Chondrocyte (in vitro differentiated cells): ENCODE measurements around the gene PTPRCAP. TPM values are rescaled to one million over a fixed set of nuclear protein-coding genes. Genes with fewer than 3 reads are reported as not detected.

Experiments
- DNase-seq: peaks from one replicate; pipeline ENCODE4 v3.0.0; 2021; ENCODE audit warnings: mixed read lengths, low spot score
- H3K27ac Mint-ChIP-seq: one replicate; pipeline ENCODE4 v1.8.0; 2021; ENCODE audit warnings: mild to moderate bottlenecking, moderate library complexity, mixed read lengths; ENCODE audit not compliant: unreplicated experiment
- H3K27me3 Mint-ChIP-seq: 2 replicates; pipeline ENCODE4 v1.8.0; 2021; ENCODE audit warnings: low read depth, mixed read lengths
- H3K36me3 Mint-ChIP-seq: 2 replicates; pipeline ENCODE4 v1.8.0; 2021; ENCODE audit warnings: low read depth, mixed read lengths
- H3K4me1 Mint-ChIP-seq: 2 replicates; pipeline ENCODE4 v1.8.0; 2021; ENCODE audit warnings: low read depth, mild to moderate bottlenecking, mixed read lengths
- H3K4me3 Mint-ChIP-seq: one replicate; pipeline ENCODE4 v1.8.0; 2021; ENCODE audit warnings: mild to moderate bottlenecking, moderate library complexity, mixed read lengths; ENCODE audit not compliant: unreplicated experiment
- H3K9me3 Mint-ChIP-seq: 2 replicates; pipeline ENCODE4 v1.8.0; 2021; ENCODE audit warnings: low read depth, mixed read lengths
- total RNA-seq: library from RNA; stranded (reverse); gene quantifications from 3 replicates; pipeline ENCODE4 v1.2.1, GENCODE V29; 2021
- TF ChIP-seq, protein P1 (sequence below): fragments of 200-600 bp; sonication (generic); IDR thresholded peaks from 2 replicates; pipeline ENCODE4 v1.5.0; 2021; ENCODE audit warnings: antibody characterized with exemption, mild to moderate bottlenecking, moderate library complexity

The PTPRCAP gene
- total RNA-seq, 1 donor from 2014 or later: 0.47 TPM

DNA sequence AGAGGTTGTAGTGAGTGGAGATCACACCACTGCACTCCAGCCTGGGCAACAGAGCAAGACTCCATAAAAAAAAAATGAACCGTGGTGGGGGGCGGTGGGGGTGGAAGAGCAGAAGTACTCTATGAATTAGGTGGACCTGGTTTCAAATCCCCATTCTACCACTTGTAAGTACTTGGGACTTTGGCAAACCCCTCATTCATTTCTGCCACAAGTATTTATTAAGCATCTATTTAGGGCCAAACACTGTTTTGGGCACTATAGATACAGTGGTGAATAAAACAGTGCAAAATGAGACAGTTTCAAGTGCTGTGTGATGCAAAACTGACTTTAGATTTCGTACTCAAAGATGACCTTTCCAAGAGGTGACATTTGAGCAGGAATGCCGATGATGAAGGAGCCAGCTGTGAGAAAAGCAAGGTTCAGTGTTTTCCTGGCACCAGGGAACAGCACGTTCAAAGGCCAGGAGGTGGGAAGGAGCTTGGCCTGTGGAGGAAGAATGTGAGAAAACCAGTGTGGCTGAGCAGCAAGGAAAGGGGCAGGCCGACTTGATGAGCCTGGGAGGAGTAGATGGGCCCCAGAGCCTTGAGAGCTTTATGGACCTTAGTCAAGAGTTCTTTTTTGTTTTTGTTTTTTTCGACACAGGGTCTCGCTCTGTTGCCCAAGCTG lies 33.0 kb upstream of the PTPRCAP start:
- Mint-ChIP-seq H3K4me3 (no peak overlapping the region), H3K27me3 (no peaks in the 10 kb centered on the region), H3K27ac (no peak overlapping the region), H3K36me3 (no peaks in the 10 kb centered on the region), H3K9me3 (no peaks in the 10 kb centered on the region), H3K4me1 (peaks cover 22% of the 10 kb centered on the region)
- TF ChIP-seq, protein P1, sequence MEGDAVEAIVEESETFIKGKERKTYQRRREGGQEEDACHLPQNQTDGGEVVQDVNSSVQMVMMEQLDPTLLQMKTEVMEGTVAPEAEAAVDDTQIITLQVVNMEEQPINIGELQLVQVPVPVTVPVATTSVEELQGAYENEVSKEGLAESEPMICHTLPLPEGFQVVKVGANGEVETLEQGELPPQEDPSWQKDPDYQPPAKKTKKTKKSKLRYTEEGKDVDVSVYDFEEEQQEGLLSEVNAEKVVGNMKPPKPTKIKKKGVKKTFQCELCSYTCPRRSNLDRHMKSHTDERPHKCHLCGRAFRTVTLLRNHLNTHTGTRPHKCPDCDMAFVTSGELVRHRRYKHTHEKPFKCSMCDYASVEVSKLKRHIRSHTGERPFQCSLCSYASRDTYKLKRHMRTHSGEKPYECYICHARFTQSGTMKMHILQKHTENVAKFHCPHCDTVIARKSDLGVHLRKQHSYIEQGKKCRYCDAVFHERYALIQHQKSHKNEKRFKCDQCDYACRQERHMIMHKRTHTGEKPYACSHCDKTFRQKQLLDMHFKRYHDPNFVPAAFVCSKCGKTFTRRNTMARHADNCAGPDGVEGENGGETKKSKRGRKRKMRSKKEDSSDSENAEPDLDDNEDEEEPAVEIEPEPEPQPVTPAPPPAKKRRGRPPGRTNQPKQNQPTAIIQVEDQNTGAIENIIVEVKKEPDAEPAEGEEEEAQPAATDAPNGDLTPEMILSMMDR: no peak
- DNase-seq: no peak

DNA sequence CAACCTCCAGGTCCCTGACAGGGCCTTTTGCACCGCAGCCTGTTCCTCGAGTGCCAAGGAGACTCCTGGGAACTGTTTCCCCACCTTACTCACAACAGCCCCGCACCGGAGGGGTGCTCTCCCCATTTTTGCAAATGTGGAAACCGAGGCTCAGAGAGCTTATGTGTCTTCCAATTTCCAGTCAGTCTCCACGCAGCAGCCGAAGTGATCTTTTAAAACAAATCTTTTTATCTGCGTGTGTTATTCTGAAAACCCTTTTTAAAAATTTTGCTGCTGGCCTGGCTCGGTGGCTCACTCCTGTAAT lies 32.0 kb upstream of the PTPRCAP start:
- TF ChIP-seq, protein P1: peak; percentile 43
- H3K9me3 Mint-ChIP-seq: no peaks in the 10 kb centered on the region
- DNase-seq: no peak
- H3K27me3 Mint-ChIP-seq: no peaks in the 10 kb centered on the region
- no peaks in the 10 kb centered on the region for H3K36me3 Mint-ChIP-seq
- peak overlapping the region; percentile 68 for H3K27ac Mint-ChIP-seq
- H3K4me1 Mint-ChIP-seq: peaks cover 26% of the 10 kb centered on the region
- H3K4me3 Mint-ChIP-seq: peak overlapping the region; percentile 72

DNA sequence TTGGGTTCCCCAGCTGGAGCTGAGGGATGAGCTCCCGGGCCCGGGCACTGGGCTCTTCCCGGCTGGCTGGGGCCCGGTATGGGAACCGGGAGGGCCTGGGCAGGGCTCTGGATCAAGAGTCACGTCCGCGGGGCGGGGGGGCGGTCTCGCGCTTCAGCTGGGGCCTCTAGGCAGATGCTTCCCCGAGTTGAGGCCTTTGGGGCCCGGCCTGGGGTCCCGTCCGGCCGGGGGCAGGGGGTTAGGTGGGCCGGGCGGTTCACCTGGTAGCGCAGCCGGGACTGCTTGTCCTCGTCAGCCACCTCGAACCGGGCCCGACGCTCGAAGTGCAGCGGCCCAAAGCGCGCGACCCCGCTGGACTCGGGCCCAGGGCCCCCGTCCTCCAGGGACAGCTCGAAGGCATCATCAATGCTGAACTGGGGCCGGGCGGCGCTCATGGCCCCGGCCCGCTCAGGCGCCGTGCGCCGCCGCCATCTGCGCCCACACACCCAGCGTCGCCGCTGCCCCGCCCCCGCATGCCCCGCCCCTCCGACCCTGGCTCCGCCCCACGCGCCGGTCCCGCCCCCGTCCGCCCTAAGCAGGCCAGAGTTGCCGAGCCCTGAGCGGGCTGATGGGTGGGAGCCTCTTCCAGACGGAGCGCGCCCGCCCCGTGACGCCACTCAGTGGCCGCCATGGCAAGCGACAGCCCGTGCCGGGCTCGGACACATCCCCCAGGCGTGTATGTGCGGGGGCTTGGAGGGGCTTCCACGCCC lies 31.5 kb upstream of the PTPRCAP start, which contains the start of gene TMEM134:
Gene TMEM134, minus strand, starts transcription at position 493 of the 749 bp plus-strand sequence. Its CDS starts 59 bp downstream, at position 434.
- peak within 1 kb of the TSS; percentile 84 for H3K4me3 Mint-ChIP-seq
- peaks cover 31% of the 10 kb centered on the region for H3K4me1 Mint-ChIP-seq
- H3K36me3 Mint-ChIP-seq: no peaks in the 10 kb centered on the region
- DNase-seq: peak; percentile 98
- no peaks in the 10 kb centered on the region for H3K27me3 Mint-ChIP-seq
- no peaks in the 10 kb centered on the region for H3K9me3 Mint-ChIP-seq
- TF ChIP-seq, protein P1: peak; percentile 69
- H3K27ac Mint-ChIP-seq: peak within 1 kb of the TSS; percentile 77

DNA sequence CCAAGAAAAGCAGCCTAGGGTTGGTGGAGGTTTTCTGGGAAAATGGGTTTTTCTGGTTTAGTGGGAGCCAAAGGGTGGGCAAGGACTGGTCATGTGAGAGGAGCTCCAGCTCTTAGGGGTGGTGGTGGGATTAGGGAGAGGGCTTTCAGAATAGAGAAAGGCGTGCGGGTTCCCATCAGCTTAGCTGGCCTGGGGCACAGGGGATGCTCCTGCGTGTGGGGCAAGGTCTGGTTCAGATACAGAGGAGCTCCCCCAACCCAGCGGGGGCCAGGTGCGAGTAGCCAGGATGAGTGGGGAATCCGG lies 30.9 kb upstream of the PTPRCAP start:
- H3K27ac Mint-ChIP-seq: peak overlapping the region; percentile 77
- H3K4me3 Mint-ChIP-seq: peak overlapping the region; percentile 84
- H3K36me3 Mint-ChIP-seq: no peaks in the 10 kb centered on the region
- peaks cover 31% of the 10 kb centered on the region for H3K4me1 Mint-ChIP-seq
- H3K9me3 Mint-ChIP-seq: no peaks in the 10 kb centered on the region
- TF ChIP-seq, protein P1: no peak
- DNase-seq: no peak
- no peaks in the 10 kb centered on the region for H3K27me3 Mint-ChIP-seq

DNA sequence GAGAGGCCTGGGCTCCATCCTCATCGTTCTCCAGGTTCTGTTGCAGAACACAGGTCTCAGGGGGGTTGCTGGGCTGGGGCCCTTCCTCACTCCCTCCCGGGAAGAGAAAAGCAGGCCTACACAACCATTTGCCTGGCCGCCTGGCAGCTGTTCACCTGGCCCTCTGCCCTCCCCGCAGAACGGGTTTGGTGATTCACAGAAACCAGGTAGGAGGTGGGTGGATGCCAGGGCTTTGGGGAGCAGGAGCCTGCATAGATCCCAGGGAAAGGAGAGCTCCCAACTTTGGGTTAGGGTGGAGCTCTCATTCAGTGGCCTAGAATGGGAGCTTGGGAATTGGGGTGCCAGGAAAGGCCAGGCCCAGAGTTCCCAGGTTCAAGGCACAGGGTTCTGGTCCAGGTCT lies 30.6 kb upstream of the PTPRCAP start:
- no peak for DNase-seq
- Mint-ChIP-seq H3K27me3 (no peaks in the 10 kb centered on the region), H3K27ac (peak overlapping the region; percentile 77), H3K9me3 (no peaks in the 10 kb centered on the region), H3K36me3 (no peaks in the 10 kb centered on the region), H3K4me3 (peak overlapping the region; percentile 84), H3K4me1 (peaks cover 31% of the 10 kb centered on the region)
- TF ChIP-seq, protein P1: no peak
